CD4-positive, alpha-beta memory T cell (primary cell): ENCODE data around the gene MYH13. TPM values are rescaled to one million over a fixed set of nuclear protein-coding genes. Genes with fewer than 3 reads are reported as not detected.

ENCODE experiments used
- CTCF ChIA-PET: fragments of 350-600 bp; sonication (Branson Sonifier 250); formaldehyde crosslinking; loops from one replicate; lab custom pipeline; 2021; ENCODE audit warnings: inconsistent platforms; ENCODE audit not compliant: partially characterized antibody; lab: Charles Lee
- POLR2A ChIA-PET: fragments of 350-600 bp; sonication (Branson Sonifier 250); formaldehyde crosslinking; loops from one replicate; lab custom pipeline; 2021; ENCODE audit not compliant: partially characterized antibody; lab: Charles Lee
- DNase-seq, 5 donors: peaks; one replicate each; pipeline versions ENCODE4 v3.0.0 to v3.0.0-alpha.2; 2020 to 2022; ENCODE audit warnings: mixed read lengths in 1 of 5
- H3K27ac ChIP-seq: one replicate; pipeline ENCODE4 v1.7.0; 2013; ENCODE audit warnings: low read depth, low read length
- H3K27me3 ChIP-seq: 2 replicates; pipeline ENCODE4 v1.7.0; 2013; ENCODE audit warnings: mild to moderate bottlenecking, low read length, moderate library complexity; ENCODE audit not compliant: insufficient read depth
- H3K36me3 ChIP-seq: 2 replicates; pipeline ENCODE4 v1.7.0; 2013; ENCODE audit warnings: mild to moderate bottlenecking, low read length, moderate library complexity; ENCODE audit not compliant: insufficient read depth
- H3K4me1 ChIP-seq: 2 replicates; pipeline ENCODE4 v1.7.0; 2013; ENCODE audit warnings: mild to moderate bottlenecking, low read length, moderate library complexity; ENCODE audit not compliant: insufficient read depth
- H3K4me3 ChIP-seq, 2 donors: one replicate each; pipeline ENCODE4 v1.7.0; 2013; ENCODE audit warnings: low read length in 2 of 2, mild to moderate bottlenecking in 1 of 2
- H3K9me3 ChIP-seq, 2 donors: one replicate each; pipeline ENCODE4 v1.7.0; 2013; ENCODE audit warnings: low read length in 2 of 2, control low read depth in 1 of 2; ENCODE audit not compliant: control insufficient read depth in 1 of 2
- H3K27ac Mint-ChIP-seq, 7 donors: one replicate each; pipeline ENCODE4 v1.8.0; 2020 to 2021; ENCODE audit warnings: mixed read lengths in 7 of 7, mild to moderate bottlenecking in 6 of 7, inconsistent platforms in 3 of 7, moderate library complexity in 3 of 7
- H3K27me3 Mint-ChIP-seq, 2 donors: one replicate each; pipeline ENCODE4 v1.8.0; 2020 to 2021; ENCODE audit warnings: mixed read lengths in 2 of 2
- H3K36me3 Mint-ChIP-seq, 2 donors: one replicate each; pipeline ENCODE4 v1.8.0; 2020 to 2021; ENCODE audit warnings: mixed read lengths in 2 of 2, inconsistent platforms in 1 of 2, mild to moderate bottlenecking in 1 of 2
- H3K4me1 Mint-ChIP-seq, 4 donors: one replicate each; pipeline ENCODE4 v1.8.0; 2020 to 2021; ENCODE audit warnings: mixed read lengths in 4 of 4, mild to moderate bottlenecking in 1 of 4
- H3K4me3 Mint-ChIP-seq, 8 donors: one replicate each; pipeline ENCODE4 v1.8.0; 2020 to 2021; ENCODE audit warnings: mixed read lengths in 8 of 8, mild to moderate bottlenecking in 7 of 8, moderate library complexity in 6 of 8, inconsistent platforms in 3 of 8
- H3K9me3 Mint-ChIP-seq, 8 donors: one replicate each; pipeline ENCODE4 v1.8.0; 2020 to 2021; ENCODE audit warnings: mixed read lengths in 8 of 8, mild to moderate bottlenecking in 5 of 8, inconsistent platforms in 3 of 8, moderate library complexity in 1 of 8
- intact Hi-C: fragments of 100-400 bp; cut with micrococcal nuclease; formaldehyde crosslinking; loops from one replicate; pipeline ENCODE4 v1.15.1; 2023
- polyA plus RNA-seq, 2 donors: library from polyadenylated mRNA; unstranded; fragments of 300-500 nt; fragmentation: Illumina TruSeq; gene quantifications; one replicate each; pipeline ENCODE4 v1.2.3, GENCODE V29; 2021
- total RNA-seq, 2 experiments: library from RNA; stranded (reverse); gene quantifications; one replicate each; pipeline ENCODE4 v1.2.3, GENCODE V29; 2021

MYH13 gene
- total and polyA plus RNA-seq, 4 experiments from 2014 or later: not detected

GRCh38 chr17:10271106-10271562, 101.7 kb downstream of the MYH13 start:
- ChIA-PET POLR2A (no interaction called here), CTCF (interaction anchor here (0.8 kb wide), 1 partner anchor 370 kb away, joined by 5 read pairs; no protein-coding TSS in a partner anchor)
- intact Hi-C loops: no loop called here
- H3K4me3 Mint-ChIP-seq: no peak overlapping the region
- H3K4me1 Mint-ChIP-seq: no peaks in the 10 kb centered on the region
- DNase-seq: no peak
- H3K36me3 Mint-ChIP-seq: no peaks in the 10 kb centered on the region
- peaks cover 3 to 6% of the 10 kb centered on the region in 2 donors for H3K27me3 Mint-ChIP-seq
- H3K4me1 ChIP-seq: no peaks in the 10 kb centered on the region
- H3K9me3 ChIP-seq: no peaks in the 10 kb centered on the region
- no peak overlapping the region for H3K27ac ChIP-seq
- H3K36me3 ChIP-seq: no peaks in the 10 kb centered on the region
- no peak overlapping the region for H3K4me3 ChIP-seq
- no peak overlapping the region for H3K27ac Mint-ChIP-seq
- H3K27me3 ChIP-seq: no peaks in the 10 kb centered on the region
- peaks cover 0 to 4% (median 2%) of the 10 kb centered on the region in 8 donors for H3K9me3 Mint-ChIP-seq

- Histone ChIP-seq H3K4me1 (no peaks in the 10 kb centered on the region), H3K27ac (no peak overlapping the region), H3K27me3 (no peaks in the 10 kb centered on the region), H3K36me3 (no peaks in the 10 kb centered on the region), H3K9me3 (no peaks in the 10 kb centered on the region), H3K4me3 (no peak overlapping the region)
- Mint-ChIP-seq H3K27me3 (peaks cover 2 to 6% of the 10 kb centered on the region in 2 donors), H3K4me1 (no peaks in the 10 kb centered on the region), H3K27ac (no peak overlapping the region), H3K9me3 (peaks cover 0 to 4% (median 2%) of the 10 kb centered on the region in 8 donors), H3K4me3 (no peak overlapping the region), H3K36me3 (no peaks in the 10 kb centered on the region)
- ChIA-PET CTCF (no interaction called here), POLR2A (no interaction called here)
- intact Hi-C loops: no loop called here
- no peak for DNase-seq
Measured at GRCh38 chr17:10270258-10270657, 102.5 kb downstream of the MYH13 start.

- H3K4me3 Mint-ChIP-seq: no peak overlapping the region
- intact Hi-C loops: no loop called here
Measured at GRCh38 chr17:10268005-10268404, 104.8 kb downstream of the MYH13 start.

GRCh38 chr17:10266296-10266876, 106.4 kb downstream of the MYH13 start:
- H3K4me1 Mint-ChIP-seq: no peaks in the 10 kb centered on the region
- intact Hi-C loops: no loop called here
- ChIA-PET CTCF (no interaction called here), POLR2A (no interaction called here)
- peaks cover 1% of the 10 kb centered on the region in 2 donors for H3K27me3 Mint-ChIP-seq
- peaks cover 0 to 4% (median under 1%) of the 10 kb centered on the region in 8 donors for H3K9me3 Mint-ChIP-seq
- Histone ChIP-seq H3K36me3 (no peaks in the 10 kb centered on the region), H3K9me3 (no peaks in the 10 kb centered on the region), H3K4me3 (no peak overlapping the region), H3K4me1 (no peaks in the 10 kb centered on the region), H3K27ac (no peak overlapping the region), H3K27me3 (no peaks in the 10 kb centered on the region)
- H3K36me3 Mint-ChIP-seq: no peaks in the 10 kb centered on the region
- no peak overlapping the region for H3K27ac Mint-ChIP-seq
- H3K4me3 Mint-ChIP-seq: no peak overlapping the region
- no peak for DNase-seq

More at GRCh38 chr17:10268005-10268404, 104.8 kb downstream of the MYH13 start:
- Mint-ChIP-seq H3K9me3 (peaks cover 0 to 4% (median 2%) of the 10 kb centered on the region in 8 donors), H3K36me3 (no peaks in the 10 kb centered on the region), H3K4me1 (no peaks in the 10 kb centered on the region), H3K27me3 (peaks cover 1% of the 10 kb centered on the region in 2 donors), H3K27ac (peak overlapping the region in 1 of 7 donors; percentile 6)
- no peaks in the 10 kb centered on the region for H3K4me1 ChIP-seq
- no peak overlapping the region for H3K4me3 ChIP-seq
- ChIA-PET CTCF (no interaction called here), POLR2A (no interaction called here)
- H3K9me3 ChIP-seq: no peaks in the 10 kb centered on the region
- H3K27ac ChIP-seq: no peak overlapping the region
- no peaks in the 10 kb centered on the region for H3K27me3 ChIP-seq
- H3K36me3 ChIP-seq: no peaks in the 10 kb centered on the region
- no peak for DNase-seq

GRCh38 chr17:10265100-10265810, 107.6 kb downstream of the MYH13 start:
- ChIA-PET POLR2A (no interaction called here), CTCF (no interaction called here)
- peaks cover 1% of the 10 kb centered on the region in 2 donors for H3K27me3 Mint-ChIP-seq

GRCh38 chr17:10264051-10264450, 108.8 kb downstream of the MYH13 start:
- H3K9me3 ChIP-seq: no peaks in the 10 kb centered on the region
- CTCF ChIA-PET: no interaction called here
- H3K27me3 Mint-ChIP-seq: peaks cover 1% of the 10 kb centered on the region in 2 donors
- H3K27me3 ChIP-seq: no peaks in the 10 kb centered on the region
- no peaks in the 10 kb centered on the region for H3K4me1 Mint-ChIP-seq
- no peaks in the 10 kb centered on the region for H3K36me3 Mint-ChIP-seq
- H3K36me3 ChIP-seq: no peaks in the 10 kb centered on the region
- H3K9me3 Mint-ChIP-seq: peaks cover 0 to 4% (median under 1%) of the 10 kb centered on the region in 8 donors
- no peak for DNase-seq
- no peak overlapping the region for H3K4me3 ChIP-seq
- intact Hi-C loops: no loop called here
- no peak overlapping the region for H3K4me3 Mint-ChIP-seq
- no peaks in the 10 kb centered on the region for H3K4me1 ChIP-seq
- no peak overlapping the region for H3K27ac Mint-ChIP-seq
- POLR2A ChIA-PET: no interaction called here
- H3K27ac ChIP-seq: no peak overlapping the region

More at GRCh38 chr17:10265100-10265810, 107.6 kb downstream of the MYH13 start:
- no peaks in the 10 kb centered on the region for H3K36me3 ChIP-seq
- no peak overlapping the region for H3K4me3 Mint-ChIP-seq
- no peaks in the 10 kb centered on the region for H3K27me3 ChIP-seq
- H3K36me3 Mint-ChIP-seq: no peaks in the 10 kb centered on the region
- H3K4me3 ChIP-seq: no peak overlapping the region
- no peaks in the 10 kb centered on the region for H3K4me1 ChIP-seq
- H3K9me3 Mint-ChIP-seq: peaks cover 0 to 4% (median under 1%) of the 10 kb centered on the region in 8 donors
- no peaks in the 10 kb centered on the region for H3K4me1 Mint-ChIP-seq
- intact Hi-C loops: no loop called here
- DNase-seq: no peak
- no peak overlapping the region for H3K27ac ChIP-seq
- H3K9me3 ChIP-seq: no peaks in the 10 kb centered on the region
- no peak overlapping the region for H3K27ac Mint-ChIP-seq

GRCh38 chr17:10262451-10262850, 110.4 kb downstream of the MYH13 start:
- Mint-ChIP-seq H3K27me3 (peaks cover 1% of the 10 kb centered on the region in 2 donors), H3K9me3 (peaks cover 0 to 4% (median under 1%) of the 10 kb centered on the region in 8 donors), H3K4me1 (no peaks in the 10 kb centered on the region), H3K36me3 (no peaks in the 10 kb centered on the region), H3K4me3 (no peak overlapping the region), H3K27ac (no peak overlapping the region)
- no peaks in the 10 kb centered on the region for H3K9me3 ChIP-seq
- H3K4me1 ChIP-seq: no peaks in the 10 kb centered on the region
- ChIA-PET CTCF (no interaction called here), POLR2A (no interaction called here)
- H3K4me3 ChIP-seq: no peak overlapping the region
- no peak overlapping the region for H3K27ac ChIP-seq
- no peaks in the 10 kb centered on the region for H3K27me3 ChIP-seq
- intact Hi-C loops: no loop called here
- H3K36me3 ChIP-seq: no peaks in the 10 kb centered on the region
- DNase-seq: no peak
